ENCODE results near the gene ATP5F1C. TPM values are rescaled to one million over a fixed set of nuclear protein-coding genes. Genes with fewer than 3 reads are reported as not detected.

The ATP5F1C gene
- total and polyA plus RNA-seq, 2 donors (not counting 3 experiments of a cell fraction or from before 2014, with no cell fraction given), result 184 to 290 TPM

DNA sequence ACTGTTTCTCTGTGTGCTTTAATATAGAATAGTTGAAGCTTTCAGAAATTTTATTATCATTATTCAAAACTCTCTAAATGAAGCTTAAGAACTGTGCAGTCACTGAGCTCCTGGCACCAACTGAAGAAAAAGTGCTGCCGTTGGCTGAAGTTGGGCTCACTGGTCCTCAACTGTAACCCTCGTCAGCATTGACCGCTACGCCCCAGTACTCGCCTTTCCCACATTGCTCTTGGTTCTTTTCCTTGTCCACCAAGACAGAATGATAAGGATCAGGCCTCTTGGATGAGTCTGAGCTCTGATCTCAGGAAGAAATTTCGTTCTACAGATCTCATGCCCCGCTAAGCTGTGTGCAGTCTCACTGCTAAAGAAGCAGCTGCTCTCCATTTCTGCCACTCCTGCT lies 22.5 kb downstream of the ATP5F1C start:
- no peaks in the 10 kb centered on the region for H3K9me3 ChIP-seq (replicated peaks; ENCODE audit: control insufficient read depth, insufficient read depth, low read length)
- DNase-seq (ENCODE audit: low read depth, low spot score), result no peak
- no peak overlapping the region for H3K27ac ChIP-seq (ENCODE audit: insufficient read depth, low read depth, low read length)
- no peak overlapping the region for H2AFZ ChIP-seq (ENCODE audit: low read depth, low read length)
- dilution Hi-C loops (cut with MboI; ENCODE audit: extremely low pct_ligation_motif_present, low sequenced_read_pairs) (no loop called here), intact Hi-C loops (cut with micrococcal nuclease) (no loop called here)
- no peaks in the 10 kb centered on the region for H3K4me1 ChIP-seq (ENCODE audit: control insufficient read depth, extremely low read depth, insufficient read depth, low read length)
- TF ChIP-seq POLR2AphosphoS5 (IDR thresholded peaks at IDR 0.05; ENCODE audit: insufficient read depth, low read depth, low read length), result no peak
- TF ChIP-seq MYC (IDR thresholded peaks at IDR 0.05; ENCODE audit: low read depth, low read length), result no peak
- TF ChIP-seq, protein P1, sequence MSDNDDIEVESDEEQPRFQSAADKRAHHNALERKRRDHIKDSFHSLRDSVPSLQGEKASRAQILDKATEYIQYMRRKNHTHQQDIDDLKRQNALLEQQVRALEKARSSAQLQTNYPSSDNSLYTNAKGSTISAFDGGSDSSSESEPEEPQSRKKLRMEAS (IDR thresholded peaks at IDR 0.05; ENCODE audit: insufficient read depth, insufficient read length), result no peak
- TF ChIP-seq GATA2 (IDR thresholded peaks at IDR 0.05; ENCODE audit: insufficient read depth, insufficient read length, low read depth, low read length), result no peak
- TF ChIP-seq POLR2A (IDR thresholded peaks at IDR 0.05; ENCODE audit: low read depth, low read length), result no peak
- H3K36me3 ChIP-seq (ENCODE audit: control insufficient read depth in 2 of 2, extremely low read depth in 1 of 2, insufficient read depth in 2 of 2, low read length in 2 of 2), result peaks cover 4 to 7% of the 10 kb centered on the region in 2 experiments
- no peak overlapping the region for H3K4me3 ChIP-seq (replicated peaks in 1 of 3; ENCODE audit: insufficient read depth in 1 of 3, low read depth in 1 of 3, low read length in 3 of 3)
- FAIRE-seq, result no peak
- no peaks in the 10 kb centered on the region for H3K79me2 ChIP-seq (ENCODE audit: control insufficient read depth, insufficient read depth, low read length)
- H4K20me1 ChIP-seq (replicated peaks; ENCODE audit: control insufficient read depth, extremely low read depth, insufficient read depth, low read length), result no peaks in the 10 kb centered on the region
- ChIA-PET POLR2A (no interaction called here), CTCF (interaction anchor here (1.9 kb wide), 1 partner anchor 13 kb away, joined by 6 read pairs; no protein-coding TSS in a partner anchor)
- H3K9me1 ChIP-seq (replicated peaks; ENCODE audit: control insufficient read depth, extremely low read depth, insufficient read depth, low read length), result no peaks in the 10 kb centered on the region
- H3K9ac ChIP-seq (replicated peaks; ENCODE audit: extremely low read depth, insufficient read depth, low read length), result no peak overlapping the region
- no peaks in the 10 kb centered on the region for H3K27me3 ChIP-seq (ENCODE audit: control insufficient read depth in 2 of 2, insufficient read depth in 2 of 2, low read length in 2 of 2)
- TSS peak; percentile 12 for BruUV-seq (replicated peaks)
- no peak overlapping the region for H3K4me2 ChIP-seq (ENCODE audit: insufficient read depth, low read length)

DNA sequence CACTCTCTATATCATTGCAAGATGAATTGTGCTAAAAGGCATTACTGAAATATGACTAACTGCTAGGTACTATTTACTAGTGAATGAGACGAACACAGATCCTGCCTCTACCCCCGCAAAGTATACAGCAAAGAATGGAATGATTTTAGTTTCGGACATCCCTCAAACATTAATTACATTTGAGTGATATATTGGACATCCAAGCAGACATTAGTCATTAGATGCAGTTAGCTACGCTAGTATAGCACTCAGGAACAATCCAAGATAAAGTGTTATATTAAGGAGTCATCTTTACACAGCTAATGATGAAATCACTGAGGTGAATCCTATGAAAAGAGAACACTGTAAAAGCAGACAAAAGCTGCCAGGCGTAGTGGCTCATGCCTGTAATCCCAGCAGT lies 23.0 kb downstream of the ATP5F1C start:
- intact Hi-C loops (cut with micrococcal nuclease) (no loop called here), dilution Hi-C loops (cut with MboI; ENCODE audit: extremely low pct_ligation_motif_present, low sequenced_read_pairs) (no loop called here)
- no peak overlapping the region for H2AFZ ChIP-seq (ENCODE audit: low read depth, low read length)
- H3K36me3 ChIP-seq (ENCODE audit: control insufficient read depth in 2 of 2, extremely low read depth in 1 of 2, insufficient read depth in 2 of 2, low read length in 2 of 2), result peaks cover 4 to 7% of the 10 kb centered on the region in 2 experiments
- H3K9me1 ChIP-seq (replicated peaks; ENCODE audit: control insufficient read depth, extremely low read depth, insufficient read depth, low read length), result no peaks in the 10 kb centered on the region
- no peak overlapping the region for H3K9ac ChIP-seq (replicated peaks; ENCODE audit: extremely low read depth, insufficient read depth, low read length)
- no peaks in the 10 kb centered on the region for H3K9me3 ChIP-seq (replicated peaks; ENCODE audit: control insufficient read depth, insufficient read depth, low read length)
- no peaks in the 10 kb centered on the region for H4K20me1 ChIP-seq (replicated peaks; ENCODE audit: control insufficient read depth, extremely low read depth, insufficient read depth, low read length)
- no peak overlapping the region for H3K4me3 ChIP-seq (replicated peaks in 1 of 3; ENCODE audit: insufficient read depth in 1 of 3, low read depth in 1 of 3, low read length in 3 of 3)
- H3K27ac ChIP-seq (ENCODE audit: insufficient read depth, low read depth, low read length), result no peak overlapping the region
- H3K4me1 ChIP-seq (ENCODE audit: control insufficient read depth, extremely low read depth, insufficient read depth, low read length), result no peaks in the 10 kb centered on the region
- no peak for DNase-seq (ENCODE audit: low read depth, low spot score)
- no peak for FAIRE-seq
- BruUV-seq (replicated peaks), result no TSS peak
- H3K27me3 ChIP-seq (ENCODE audit: control insufficient read depth in 2 of 2, insufficient read depth in 2 of 2, low read length in 2 of 2), result no peaks in the 10 kb centered on the region
- TF ChIP-seq GATA2 (IDR thresholded peaks at IDR 0.05; ENCODE audit: insufficient read depth, insufficient read length, low read depth, low read length), result no peak
- no peak for TF ChIP-seq JUN (IDR thresholded peaks at IDR 0.05; ENCODE audit: borderline replicate concordance, insufficient read depth, insufficient read length, low read depth)
- TF ChIP-seq MYC (IDR thresholded peaks at IDR 0.05; ENCODE audit: low read depth, low read length), result no peak
- TF ChIP-seq POLR2A (IDR thresholded peaks at IDR 0.05; ENCODE audit: low read depth, low read length), result no peak
- TF ChIP-seq EZH2 (IDR thresholded peaks at IDR 0.05; ENCODE audit: borderline replicate concordance, low read depth, low read length, severe bottlenecking), result no peak
- TF ChIP-seq, protein P2, sequence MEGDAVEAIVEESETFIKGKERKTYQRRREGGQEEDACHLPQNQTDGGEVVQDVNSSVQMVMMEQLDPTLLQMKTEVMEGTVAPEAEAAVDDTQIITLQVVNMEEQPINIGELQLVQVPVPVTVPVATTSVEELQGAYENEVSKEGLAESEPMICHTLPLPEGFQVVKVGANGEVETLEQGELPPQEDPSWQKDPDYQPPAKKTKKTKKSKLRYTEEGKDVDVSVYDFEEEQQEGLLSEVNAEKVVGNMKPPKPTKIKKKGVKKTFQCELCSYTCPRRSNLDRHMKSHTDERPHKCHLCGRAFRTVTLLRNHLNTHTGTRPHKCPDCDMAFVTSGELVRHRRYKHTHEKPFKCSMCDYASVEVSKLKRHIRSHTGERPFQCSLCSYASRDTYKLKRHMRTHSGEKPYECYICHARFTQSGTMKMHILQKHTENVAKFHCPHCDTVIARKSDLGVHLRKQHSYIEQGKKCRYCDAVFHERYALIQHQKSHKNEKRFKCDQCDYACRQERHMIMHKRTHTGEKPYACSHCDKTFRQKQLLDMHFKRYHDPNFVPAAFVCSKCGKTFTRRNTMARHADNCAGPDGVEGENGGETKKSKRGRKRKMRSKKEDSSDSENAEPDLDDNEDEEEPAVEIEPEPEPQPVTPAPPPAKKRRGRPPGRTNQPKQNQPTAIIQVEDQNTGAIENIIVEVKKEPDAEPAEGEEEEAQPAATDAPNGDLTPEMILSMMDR (IDR thresholded peaks at IDR 0.05; ENCODE audit: extremely low read depth in 1 of 2, insufficient read depth in 1 of 2, low read depth in 1 of 2, low read length in 2 of 2), result no peak
- TF ChIP-seq FOS (IDR thresholded peaks at IDR 0.05; ENCODE audit: borderline replicate concordance, insufficient read depth, low read length), result no peak
- TF ChIP-seq POLR2AphosphoS5 (IDR thresholded peaks at IDR 0.05; ENCODE audit: insufficient read depth, low read depth, low read length), result no peak
- no peaks in the 10 kb centered on the region for H3K79me2 ChIP-seq (ENCODE audit: control insufficient read depth, insufficient read depth, low read length)
- CTCF ChIA-PET, result interaction anchor here (1.9 kb wide), 1 partner anchor 14 kb away, joined by 6 read pairs; no protein-coding TSS in a partner anchor
- no peak overlapping the region for H3K4me2 ChIP-seq (ENCODE audit: insufficient read depth, low read length)
- POLR2A ChIA-PET, result no interaction called here
